NCI-H2171 treated with DMSO at 0.1 percent for 48 hours (cell line): ENCODE results near the gene WDTC1.

Experiments
- DNase-seq: peaks from one replicate; lab custom pipeline; 2025; lab: John Stamatoyannopoulos, UW

Gene WDTC1

GRCh38 chr1:27335506-27336422 lies 101.3 kb downstream of the WDTC1 start:
- no peak for DNase-seq

GRCh38 chr1:27336756-27337155 lies 102.3 kb downstream of the WDTC1 start:
- no peak for DNase-seq

GRCh38 chr1:27338751-27339150 lies 104.3 kb downstream of the WDTC1 start:
- DNase-seq, result no peak

- DNase-seq, result no peak
These were observed 104.8 kb downstream of the WDTC1 start for GRCh38 chr1:27339213-27339612.

GRCh38 chr1:27341525-27342252 lies 107.3 kb downstream of the WDTC1 start, which contains the start of gene SYTL1:
Gene SYTL1, plus strand, starts transcription at chr1:27342022. Its CDS starts 3,313 bp downstream, at chr1:27345335.
- DNase-seq, result peak; percentile 78

- peak; percentile 39 for DNase-seq
These were observed 108.0 kb downstream of the WDTC1 start for GRCh38 chr1:27342391-27342777.

GRCh38 chr1:27342778-27343638 lies 108.6 kb downstream of the WDTC1 start:
- DNase-seq, result peak; percentile 62

GRCh38 chr1:27343639-27344025 lies 109.2 kb downstream of the WDTC1 start:
- DNase-seq, result peak; percentile 69

GRCh38 chr1:27345272-27345671 lies 110.8 kb downstream of the WDTC1 start:
- no peak for DNase-seq

GRCh38 chr1:27346357-27346756 lies 111.9 kb downstream of the WDTC1 start:
- DNase-seq, result no peak

GRCh38 chr1:27346991-27347624 lies 112.7 kb downstream of the WDTC1 start:
- no peak for DNase-seq

GRCh38 chr1:27348861-27349783 lies 114.7 kb downstream of the WDTC1 start:
- DNase-seq, result peak; percentile 51

- DNase-seq, result no peak
These were observed 115.6 kb downstream of the WDTC1 start for GRCh38 chr1:27349784-27350662.

- no peak for DNase-seq
These were observed 116.5 kb downstream of the WDTC1 start for GRCh38 chr1:27350663-27351540.

- no peak for DNase-seq
These were observed 117.2 kb downstream of the WDTC1 start for GRCh38 chr1:27351541-27352107.

- no peak for DNase-seq
These were observed 118.7 kb downstream of the WDTC1 start for GRCh38 chr1:27353166-27353565.

- DNase-seq, result no peak
These were observed 119.2 kb downstream of the WDTC1 start for GRCh38 chr1:27353629-27354028.

- no peak for DNase-seq
These were observed 121.3 kb downstream of the WDTC1 start for GRCh38 chr1:27355683-27356082.
